Astrocyte of the spinal cord (primary cell): ENCODE results near the gene RNF144A.

Experiments used
- DNase-seq: peaks from one replicate; pipeline ENCODE4 v3.0.0; 2011; ENCODE audit warnings: low read depth, low spot score
- H3K4me3 ChIP-seq: 2 replicates; pipeline ENCODE4 v1.5.1; 2011; ENCODE audit warnings: low read depth, mild to moderate bottlenecking, low read length, moderate library complexity
- in situ Hi-C: cut with HindIII; loops from 2 replicates; pipeline ENCODE4 v1.10.0; 2017; ENCODE audit warnings: low sequenced_read_pairs
- TF ChIP-seq, protein P1 (sequence below): IDR thresholded peaks from 2 replicates; pipeline ENCODE4 v1.5.1; 2012; ENCODE audit warnings: low read depth, mild to moderate bottlenecking, low read length, inconsistent platforms

Gene RNF144A

DNA sequence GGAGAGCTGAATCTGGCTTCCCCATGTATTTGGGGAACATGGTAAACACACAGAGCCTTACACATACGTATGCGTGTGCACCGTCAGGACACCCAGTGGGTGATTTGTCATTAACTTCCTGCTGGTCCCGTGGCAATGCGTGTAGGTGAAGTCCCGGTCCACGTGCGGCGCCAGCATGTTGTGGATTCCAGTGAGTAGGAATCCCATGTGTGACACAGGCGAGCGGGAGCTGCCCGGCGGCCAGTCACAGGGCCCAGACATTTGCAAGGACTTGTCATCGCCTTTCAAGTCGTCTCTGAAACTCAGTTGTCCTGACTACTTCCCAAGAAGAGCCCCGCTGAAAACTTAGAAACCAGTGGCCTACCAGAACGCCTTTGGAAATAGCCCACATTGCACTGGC is 102.0 kb downstream of the RNF144A start:
- no peak overlapping the region for H3K4me3 ChIP-seq
- DNase-seq: no peak
- in situ Hi-C loops: loop anchor here (25.0 kb wide), 1 partner anchor 107 kb away; the partner anchor contains the start of gene RNF144A
- TF ChIP-seq, protein P1, sequence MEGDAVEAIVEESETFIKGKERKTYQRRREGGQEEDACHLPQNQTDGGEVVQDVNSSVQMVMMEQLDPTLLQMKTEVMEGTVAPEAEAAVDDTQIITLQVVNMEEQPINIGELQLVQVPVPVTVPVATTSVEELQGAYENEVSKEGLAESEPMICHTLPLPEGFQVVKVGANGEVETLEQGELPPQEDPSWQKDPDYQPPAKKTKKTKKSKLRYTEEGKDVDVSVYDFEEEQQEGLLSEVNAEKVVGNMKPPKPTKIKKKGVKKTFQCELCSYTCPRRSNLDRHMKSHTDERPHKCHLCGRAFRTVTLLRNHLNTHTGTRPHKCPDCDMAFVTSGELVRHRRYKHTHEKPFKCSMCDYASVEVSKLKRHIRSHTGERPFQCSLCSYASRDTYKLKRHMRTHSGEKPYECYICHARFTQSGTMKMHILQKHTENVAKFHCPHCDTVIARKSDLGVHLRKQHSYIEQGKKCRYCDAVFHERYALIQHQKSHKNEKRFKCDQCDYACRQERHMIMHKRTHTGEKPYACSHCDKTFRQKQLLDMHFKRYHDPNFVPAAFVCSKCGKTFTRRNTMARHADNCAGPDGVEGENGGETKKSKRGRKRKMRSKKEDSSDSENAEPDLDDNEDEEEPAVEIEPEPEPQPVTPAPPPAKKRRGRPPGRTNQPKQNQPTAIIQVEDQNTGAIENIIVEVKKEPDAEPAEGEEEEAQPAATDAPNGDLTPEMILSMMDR: no peak

GRCh38 chr2:7020059-7020458 is 102.8 kb downstream of the RNF144A start:
- no peak overlapping the region for H3K4me3 ChIP-seq
- no peak for DNase-seq
- in situ Hi-C loops: loop anchor here (25.0 kb wide), 1 partner anchor 108 kb away; the partner anchor contains the start of gene RNF144A
- TF ChIP-seq, protein P1: no peak

DNA sequence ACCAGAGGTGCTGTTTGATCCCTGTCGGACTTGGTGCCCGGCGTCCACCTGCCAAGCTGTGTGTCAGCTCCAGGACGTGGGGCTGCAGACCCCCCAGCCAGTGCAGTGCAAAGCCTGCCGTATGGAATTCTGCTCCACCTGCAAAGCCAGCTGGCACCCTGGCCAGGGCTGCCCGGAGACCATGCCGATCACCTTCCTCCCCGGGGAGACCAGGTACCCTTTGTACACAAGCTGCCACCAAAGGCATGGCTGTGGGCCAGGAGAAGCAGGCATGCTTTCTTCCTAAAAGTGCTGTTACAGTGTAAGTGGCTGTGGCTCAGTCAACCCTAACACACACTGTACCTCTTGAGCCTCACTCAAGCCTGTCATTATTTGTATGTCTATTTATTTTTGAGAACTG is 103.3 kb downstream of the RNF144A start:
- no peak overlapping the region for H3K4me3 ChIP-seq
- no peak for DNase-seq
- TF ChIP-seq, protein P1: no peak
- in situ Hi-C loops: loop anchor here (25.0 kb wide), 1 partner anchor 108 kb away; the partner anchor contains the start of gene RNF144A

DNA sequence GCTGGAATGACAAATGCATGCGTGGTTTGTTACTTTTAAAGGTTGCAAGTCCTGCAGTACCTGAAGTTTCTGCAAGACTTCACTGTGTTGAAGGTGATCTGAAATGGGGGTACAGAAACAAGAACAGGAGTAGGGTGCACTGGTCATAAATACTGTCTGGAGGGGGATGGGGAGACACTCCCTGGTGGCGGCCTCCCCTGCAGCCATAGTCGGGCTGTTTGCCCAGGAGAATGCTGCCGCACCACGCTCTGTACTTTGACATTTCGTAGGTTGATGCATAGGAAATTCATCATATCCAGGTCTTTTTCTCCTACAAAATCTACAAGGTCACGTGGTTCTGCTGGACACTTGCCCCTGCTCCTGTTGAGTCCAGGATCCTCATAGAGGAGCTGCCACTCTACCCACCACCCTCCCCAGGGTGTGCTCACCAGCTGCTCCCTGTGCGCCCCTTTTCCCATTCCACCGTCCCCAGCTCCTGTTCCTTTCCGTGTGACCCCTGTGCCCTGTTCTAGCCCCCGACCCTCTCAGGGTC is 103.8 kb downstream of the RNF144A start:
- DNase-seq: no peak
- TF ChIP-seq, protein P1: no peak
- no peak overlapping the region for H3K4me3 ChIP-seq
- in situ Hi-C loops: loop anchor here (25.0 kb wide), 1 partner anchor 109 kb away; the partner anchor contains the start of gene RNF144A

- in situ Hi-C loops: loop anchor here (25.0 kb wide), 1 partner anchor 110 kb away; the partner anchor contains the start of gene RNF144A
- no peak overlapping the region for H3K4me3 ChIP-seq
These were observed 105.5 kb downstream of the RNF144A start for GRCh38 chr2:7022492-7023385.

DNA sequence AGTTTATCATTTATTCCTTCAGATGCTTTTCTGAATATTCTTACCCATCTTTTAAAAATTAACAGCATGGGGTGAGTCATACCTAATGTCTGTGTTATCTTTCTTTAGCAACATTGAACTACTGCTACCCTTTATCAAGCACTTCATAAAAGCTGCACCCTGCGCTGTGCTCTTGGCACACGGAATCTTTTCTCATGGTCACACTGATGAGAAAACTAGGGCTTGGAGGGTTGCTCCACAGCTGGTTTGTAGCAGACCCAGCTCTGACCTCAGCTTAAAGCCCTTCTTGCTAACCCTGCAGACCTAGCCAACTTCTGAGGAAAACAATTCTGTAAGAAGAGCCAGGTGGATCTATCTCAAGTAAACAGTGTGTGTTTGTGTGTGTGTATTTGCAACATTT is 106.3 kb downstream of the RNF144A start:
- no peak overlapping the region for H3K4me3 ChIP-seq
- in situ Hi-C loops: loop anchor here (25.0 kb wide), 1 partner anchor 111 kb away; the partner anchor contains the start of gene RNF144A
- TF ChIP-seq, protein P1: no peak
- DNase-seq: peak; percentile 47

More at GRCh38 chr2:7022492-7023385, 105.5 kb downstream of the RNF144A start:
- peak; percentile 84 for DNase-seq
- TF ChIP-seq, protein P1: no peak
